HL-60 (cell line): ENCODE results near the gene RIC3.

Experiments
- DNase-seq, 2 experiments: peaks; one replicate each; pipeline ENCODE4 v3.0.0-alpha.2; 2010 to 2020; ENCODE audit warnings: low read depth in 1 of 2, low spot score in 1 of 2
- H3K27ac ChIP-seq: fragments of 250-450 bp; sonication (Bioruptor Pico); replicated peaks from 2 replicates; pipeline ENCODE4 v1.5.1; 2020; ENCODE audit warnings: mild to moderate bottlenecking, moderate library complexity
- H3K27me3 ChIP-seq: fragments of 250-450 bp; sonication (Bioruptor Pico); 2 replicates; pipeline ENCODE4 v1.5.1; 2021; ENCODE audit warnings: mild to moderate bottlenecking, moderate library complexity; ENCODE audit not compliant: insufficient read depth, poor library complexity, severe bottlenecking
- H3K4me3 ChIP-seq: replicated peaks from 2 replicates; pipeline ENCODE4 v1.5.1; 2011; ENCODE audit warnings: mild to moderate bottlenecking, control low read depth, low read length; ENCODE audit not compliant: insufficient read depth
- CTCF ChIP-seq: IDR thresholded peaks from one replicate; pipeline ENCODE4 v1.5.1; 2011; ENCODE audit warnings: low read length, control low read depth, inconsistent platforms; ENCODE audit not compliant: insufficient read depth
- GABPA ChIP-seq: IDR thresholded peaks from 2 replicates; pipeline ENCODE4 v1.6.1; 2012; ENCODE audit warnings: low read depth
- POLR2AphosphoS5 ChIP-seq: IDR thresholded peaks from 2 replicates; pipeline ENCODE4 v1.6.1; 2012; ENCODE audit warnings: low read depth
- REST ChIP-seq: IDR thresholded peaks from 2 replicates; pipeline ENCODE4 v1.6.1; 2012; ENCODE audit warnings: low read depth; ENCODE audit not compliant: insufficient replicate concordance
- SPI1 ChIP-seq: IDR thresholded peaks from 2 replicates; pipeline ENCODE4 v1.6.1; 2012; ENCODE audit warnings: low read depth, mild to moderate bottlenecking, borderline replicate concordance

Gene RIC3

GRCh38 chr11:8156877-8157276 lies 11.9 kb downstream of the RIC3 start:
- DNase-seq = no peak
- Histone ChIP-seq H3K27ac (no peak overlapping the region), H3K4me3 (no peak overlapping the region), H3K27me3 (no peaks in the 10 kb centered on the region)
- TF ChIP-seq REST (no peak), POLR2AphosphoS5 (no peak), GABPA (no peak), CTCF (no peak), SPI1 (no peak)

GRCh38 chr11:8149726-8150125 lies 19.1 kb downstream of the RIC3 start:
- DNase-seq = no peak
- Histone ChIP-seq H3K27me3 (peaks cover 6% of the 10 kb centered on the region), H3K4me3 (no peak overlapping the region), H3K27ac (no peak overlapping the region)
- TF ChIP-seq POLR2AphosphoS5 (no peak), CTCF (no peak), SPI1 (no peak), REST (no peak), GABPA (no peak)

GRCh38 chr11:8138526-8138925 lies 30.3 kb downstream of the RIC3 start:
- no peak for TF ChIP-seq SPI1
- TF ChIP-seq POLR2AphosphoS5 = no peak
- TF ChIP-seq CTCF = no peak
- no peak for TF ChIP-seq REST
- no peak for TF ChIP-seq GABPA
- no peak for DNase-seq
- Histone ChIP-seq H3K27me3 (no peaks in the 10 kb centered on the region), H3K27ac (no peak overlapping the region), H3K4me3 (no peak overlapping the region)
